Mesothelial cell of epicardium (in vitro differentiated cells): Measurements from ENCODE around the gene PER1. TPM values are rescaled to one million over a fixed set of nuclear protein-coding genes. Genes with fewer than 3 reads are reported as not detected.
A peak's percentile ranks its signal among the peaks of the same experiment; 100 is the strongest.

Experiments
- DNase-seq, 2 experiments: peaks; one replicate each; pipeline ENCODE4 v3.0.0; 2021; ENCODE audit warnings: low spot score in 2 of 2; ENCODE audit not compliant: unreplicated experiment in 2 of 2
- H3K27ac Mint-ChIP-seq: 2 replicates; pipeline ENCODE4 v1.8.0; 2021; ENCODE audit warnings: mixed read lengths
- H3K27me3 Mint-ChIP-seq: 2 replicates; pipeline ENCODE4 v1.8.0; 2021; ENCODE audit warnings: low read depth, mixed read lengths
- H3K36me3 Mint-ChIP-seq: 2 replicates; pipeline ENCODE4 v1.8.0; 2021; ENCODE audit warnings: mixed read lengths
- H3K4me1 Mint-ChIP-seq: 2 replicates; pipeline ENCODE4 v1.8.0; 2021; ENCODE audit warnings: mixed read lengths
- H3K4me3 Mint-ChIP-seq: 2 replicates; pipeline ENCODE4 v1.8.0; 2021; ENCODE audit warnings: mild to moderate bottlenecking, moderate library complexity, mixed read lengths
- H3K9me3 Mint-ChIP-seq: 2 replicates; pipeline ENCODE4 v1.8.0; 2021; ENCODE audit warnings: mixed read lengths
- total RNA-seq: library from RNA; stranded (reverse); gene quantifications from 3 replicates; pipeline ENCODE4 v1.2.1, GENCODE V29; 2021
- TF ChIP-seq, protein P1 (sequence below): fragments of 200-600 bp; sonication (generic); IDR thresholded peaks from one replicate; pipeline ENCODE4 v1.5.0; 2021; ENCODE audit warnings: antibody characterized with exemption; ENCODE audit not compliant: unreplicated experiment

PER1 gene, protein sequence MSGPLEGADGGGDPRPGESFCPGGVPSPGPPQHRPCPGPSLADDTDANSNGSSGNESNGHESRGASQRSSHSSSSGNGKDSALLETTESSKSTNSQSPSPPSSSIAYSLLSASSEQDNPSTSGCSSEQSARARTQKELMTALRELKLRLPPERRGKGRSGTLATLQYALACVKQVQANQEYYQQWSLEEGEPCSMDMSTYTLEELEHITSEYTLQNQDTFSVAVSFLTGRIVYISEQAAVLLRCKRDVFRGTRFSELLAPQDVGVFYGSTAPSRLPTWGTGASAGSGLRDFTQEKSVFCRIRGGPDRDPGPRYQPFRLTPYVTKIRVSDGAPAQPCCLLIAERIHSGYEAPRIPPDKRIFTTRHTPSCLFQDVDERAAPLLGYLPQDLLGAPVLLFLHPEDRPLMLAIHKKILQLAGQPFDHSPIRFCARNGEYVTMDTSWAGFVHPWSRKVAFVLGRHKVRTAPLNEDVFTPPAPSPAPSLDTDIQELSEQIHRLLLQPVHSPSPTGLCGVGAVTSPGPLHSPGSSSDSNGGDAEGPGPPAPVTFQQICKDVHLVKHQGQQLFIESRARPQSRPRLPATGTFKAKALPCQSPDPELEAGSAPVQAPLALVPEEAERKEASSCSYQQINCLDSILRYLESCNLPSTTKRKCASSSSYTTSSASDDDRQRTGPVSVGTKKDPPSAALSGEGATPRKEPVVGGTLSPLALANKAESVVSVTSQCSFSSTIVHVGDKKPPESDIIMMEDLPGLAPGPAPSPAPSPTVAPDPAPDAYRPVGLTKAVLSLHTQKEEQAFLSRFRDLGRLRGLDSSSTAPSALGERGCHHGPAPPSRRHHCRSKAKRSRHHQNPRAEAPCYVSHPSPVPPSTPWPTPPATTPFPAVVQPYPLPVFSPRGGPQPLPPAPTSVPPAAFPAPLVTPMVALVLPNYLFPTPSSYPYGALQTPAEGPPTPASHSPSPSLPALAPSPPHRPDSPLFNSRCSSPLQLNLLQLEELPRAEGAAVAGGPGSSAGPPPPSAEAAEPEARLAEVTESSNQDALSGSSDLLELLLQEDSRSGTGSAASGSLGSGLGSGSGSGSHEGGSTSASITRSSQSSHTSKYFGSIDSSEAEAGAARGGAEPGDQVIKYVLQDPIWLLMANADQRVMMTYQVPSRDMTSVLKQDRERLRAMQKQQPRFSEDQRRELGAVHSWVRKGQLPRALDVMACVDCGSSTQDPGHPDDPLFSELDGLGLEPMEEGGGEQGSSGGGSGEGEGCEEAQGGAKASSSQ (N-terminal part only)
- total RNA-seq = 55.2 to 70.2 TPM (median 58.0 TPM) in 3 replicates

DNA sequence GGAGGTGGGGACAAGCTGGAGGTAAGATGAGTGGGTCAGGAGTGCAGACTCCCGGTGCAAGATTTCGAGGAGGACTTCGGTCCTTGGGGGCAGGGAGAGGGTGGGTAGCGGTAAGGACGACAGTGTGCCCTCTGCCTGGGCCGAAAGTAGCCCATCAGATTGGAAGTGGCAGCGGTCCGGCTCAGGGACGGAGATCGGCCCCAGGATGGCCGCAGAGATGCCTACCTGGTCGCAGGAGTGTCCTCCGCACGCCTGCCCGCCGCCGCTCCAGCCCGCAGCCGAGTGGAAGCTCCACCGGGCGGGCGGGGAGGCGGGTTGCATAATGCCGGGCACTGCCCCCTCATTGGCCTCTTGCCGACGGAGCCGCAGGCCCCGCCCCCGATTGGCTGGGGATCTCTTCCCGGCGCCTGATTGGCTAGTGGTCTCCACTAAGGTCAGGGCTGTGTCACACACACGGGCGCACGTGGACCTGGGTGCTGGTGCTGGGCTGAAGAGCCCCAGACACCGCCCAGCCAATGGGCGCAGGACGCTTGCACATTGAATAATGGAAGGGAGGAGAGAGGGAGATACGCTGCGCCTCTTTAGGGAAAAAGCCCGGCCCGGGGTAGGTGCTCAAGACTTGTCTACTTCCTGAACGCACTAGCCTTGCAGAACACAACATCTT lies at the start of gene PER1:
PER1 (minus strand) TSS at position 293 of the 664 bp plus-strand sequence. CDS start 1,698 bp downstream, outside the sequence.
- Mint-ChIP-seq H3K27ac (no peak within 1 kb of the TSS), H3K36me3 (peaks cover 11% of the 10 kb centered on the region), H3K9me3 (no peaks in the 10 kb centered on the region), H3K27me3 (no peaks in the 10 kb centered on the region), H3K4me1 (peaks cover 23% of the 10 kb centered on the region), H3K4me3 (peak within 1 kb of the TSS; percentile 91)
- peak; percentile 82 to 89 for DNase-seq
- TF ChIP-seq, protein P1, sequence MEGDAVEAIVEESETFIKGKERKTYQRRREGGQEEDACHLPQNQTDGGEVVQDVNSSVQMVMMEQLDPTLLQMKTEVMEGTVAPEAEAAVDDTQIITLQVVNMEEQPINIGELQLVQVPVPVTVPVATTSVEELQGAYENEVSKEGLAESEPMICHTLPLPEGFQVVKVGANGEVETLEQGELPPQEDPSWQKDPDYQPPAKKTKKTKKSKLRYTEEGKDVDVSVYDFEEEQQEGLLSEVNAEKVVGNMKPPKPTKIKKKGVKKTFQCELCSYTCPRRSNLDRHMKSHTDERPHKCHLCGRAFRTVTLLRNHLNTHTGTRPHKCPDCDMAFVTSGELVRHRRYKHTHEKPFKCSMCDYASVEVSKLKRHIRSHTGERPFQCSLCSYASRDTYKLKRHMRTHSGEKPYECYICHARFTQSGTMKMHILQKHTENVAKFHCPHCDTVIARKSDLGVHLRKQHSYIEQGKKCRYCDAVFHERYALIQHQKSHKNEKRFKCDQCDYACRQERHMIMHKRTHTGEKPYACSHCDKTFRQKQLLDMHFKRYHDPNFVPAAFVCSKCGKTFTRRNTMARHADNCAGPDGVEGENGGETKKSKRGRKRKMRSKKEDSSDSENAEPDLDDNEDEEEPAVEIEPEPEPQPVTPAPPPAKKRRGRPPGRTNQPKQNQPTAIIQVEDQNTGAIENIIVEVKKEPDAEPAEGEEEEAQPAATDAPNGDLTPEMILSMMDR = no peak

DNA sequence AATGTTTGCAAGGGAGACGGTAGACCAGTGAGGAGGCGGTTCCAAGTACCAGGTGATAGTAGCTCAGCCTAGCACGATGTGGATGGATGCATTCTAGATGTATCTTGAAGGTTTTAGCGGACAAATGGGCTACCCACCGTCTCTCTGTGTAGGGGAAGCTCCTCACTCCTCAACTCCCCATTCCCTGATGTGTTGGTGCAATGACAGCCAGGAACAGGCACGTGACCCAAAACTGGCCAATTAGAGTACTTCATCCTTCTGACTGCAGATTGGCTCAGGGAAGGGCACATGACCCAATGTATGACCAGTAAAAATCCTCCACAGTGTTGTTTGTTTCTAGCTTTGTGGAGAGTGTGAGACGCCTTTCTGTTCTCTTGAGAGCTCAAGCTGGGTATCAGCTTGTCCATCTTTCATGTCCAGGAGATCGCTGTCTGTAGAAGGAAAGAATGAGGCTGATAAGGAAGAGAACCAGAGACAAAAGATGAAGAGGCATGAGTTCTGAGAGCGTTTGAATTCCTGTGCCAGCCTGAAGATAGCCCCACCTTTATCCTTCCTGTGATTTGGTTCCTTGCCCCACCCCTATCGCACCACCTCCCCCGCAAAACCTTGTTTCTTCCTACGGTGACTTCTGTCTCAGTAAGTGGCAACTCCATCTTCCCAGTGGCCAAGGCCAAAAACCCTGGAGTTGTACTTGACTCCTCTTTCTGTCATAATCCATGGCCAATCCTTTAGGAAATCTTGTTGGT lies 40.0 kb upstream of the PER1 start:
- TF ChIP-seq, protein P1 = no peak
- Mint-ChIP-seq H3K27ac (no peak overlapping the region), H3K4me1 (peaks cover 11% of the 10 kb centered on the region), H3K4me3 (no peak overlapping the region), H3K27me3 (no peaks in the 10 kb centered on the region), H3K9me3 (no peaks in the 10 kb centered on the region), H3K36me3 (no peaks in the 10 kb centered on the region)
- DNase-seq = peak in 1 of 2 experiments; percentile 58

DNA sequence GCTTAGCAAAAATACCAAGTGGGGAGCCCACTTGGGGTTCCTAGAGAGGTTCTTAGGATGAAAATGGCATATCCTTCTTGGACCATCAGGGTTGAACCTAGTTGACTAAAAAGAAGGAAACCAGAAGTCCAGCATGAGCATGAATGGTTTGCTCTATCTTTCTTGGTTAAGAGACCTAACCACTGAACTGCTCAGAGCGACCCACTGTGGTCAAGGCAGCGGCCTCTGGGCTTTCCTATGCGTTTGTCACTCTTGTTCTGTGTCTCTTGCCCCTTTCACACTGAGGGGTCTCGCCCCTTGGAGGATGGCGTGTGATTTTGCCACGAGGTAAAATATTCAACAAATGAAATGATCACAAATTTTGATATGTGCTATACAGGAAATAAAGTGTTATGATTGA lies 38.3 kb upstream of the PER1 start:
- H3K4me3 Mint-ChIP-seq = no peak overlapping the region
- H3K4me1 Mint-ChIP-seq = peaks cover 11% of the 10 kb centered on the region
- H3K27me3 Mint-ChIP-seq = no peaks in the 10 kb centered on the region
- TF ChIP-seq, protein P1 = no peak
- H3K36me3 Mint-ChIP-seq = no peaks in the 10 kb centered on the region
- H3K9me3 Mint-ChIP-seq = no peaks in the 10 kb centered on the region
- H3K27ac Mint-ChIP-seq = peak overlapping the region; percentile 85
- no peak for DNase-seq

DNA sequence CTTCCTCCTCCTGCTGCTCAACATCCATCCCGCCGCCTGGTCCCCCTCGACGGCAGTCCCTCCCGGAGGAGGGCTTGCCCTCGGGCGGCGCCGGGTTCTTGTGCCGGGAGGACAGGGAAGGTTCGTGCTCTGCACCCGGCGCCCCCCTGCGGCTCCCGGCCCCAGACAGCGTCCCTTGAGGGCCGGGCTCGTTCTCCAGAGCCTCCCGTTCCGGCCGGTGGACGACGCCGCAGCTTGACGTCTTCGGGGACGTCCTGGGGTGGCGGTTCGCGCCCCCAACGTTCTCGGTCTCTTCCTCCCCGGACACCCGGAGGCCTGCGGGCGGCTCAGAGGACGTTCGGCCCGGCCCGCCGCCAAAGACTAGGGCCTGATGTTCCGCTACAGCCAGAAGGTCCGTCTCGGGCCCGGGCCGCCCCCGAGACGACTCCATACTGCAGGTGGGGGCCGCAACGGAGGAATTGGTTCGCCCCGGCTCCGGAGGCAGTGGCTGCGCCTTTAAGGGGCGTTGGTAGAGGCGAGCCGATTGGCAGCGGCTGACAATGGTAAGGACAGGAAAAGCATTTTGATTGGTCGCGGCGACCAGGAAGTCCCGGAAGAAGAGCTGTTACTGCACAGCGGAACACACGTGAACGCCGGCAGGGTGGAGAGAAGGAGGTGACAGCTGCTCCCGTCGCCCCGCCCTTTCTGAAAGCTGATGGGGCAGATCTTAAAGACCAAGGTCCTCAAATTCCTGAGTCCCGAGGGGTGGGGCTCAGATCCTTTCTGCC lies 37.7 kb upstream of the PER1 start, which contains the start of gene BORCS6:
BORCS6 (minus strand) TSS at position 470 of the 767 bp plus-strand sequence; CDS start at position 430, 40 bp downstream.
- no peaks in the 10 kb centered on the region for H3K36me3 Mint-ChIP-seq
- H3K27ac Mint-ChIP-seq = peak within 1 kb of the TSS; percentile 85
- no peaks in the 10 kb centered on the region for H3K27me3 Mint-ChIP-seq
- DNase-seq = peak; percentile 87
- H3K9me3 Mint-ChIP-seq = no peaks in the 10 kb centered on the region
- H3K4me3 Mint-ChIP-seq = no peak within 1 kb of the TSS
- TF ChIP-seq, protein P1 = no peak
- H3K4me1 Mint-ChIP-seq = peaks cover 11% of the 10 kb centered on the region
